GM19455 (cell line): Measurements from ENCODE around the gene DNASE1L2.

Experiments used
- ATAC-seq: cut with Tn5 transposase; IDR thresholded peaks from one replicate; pipeline ENCODE4 v1.9.1; 2021; ENCODE audit not compliant: unreplicated experiment

DNASE1L2 gene

DNA sequence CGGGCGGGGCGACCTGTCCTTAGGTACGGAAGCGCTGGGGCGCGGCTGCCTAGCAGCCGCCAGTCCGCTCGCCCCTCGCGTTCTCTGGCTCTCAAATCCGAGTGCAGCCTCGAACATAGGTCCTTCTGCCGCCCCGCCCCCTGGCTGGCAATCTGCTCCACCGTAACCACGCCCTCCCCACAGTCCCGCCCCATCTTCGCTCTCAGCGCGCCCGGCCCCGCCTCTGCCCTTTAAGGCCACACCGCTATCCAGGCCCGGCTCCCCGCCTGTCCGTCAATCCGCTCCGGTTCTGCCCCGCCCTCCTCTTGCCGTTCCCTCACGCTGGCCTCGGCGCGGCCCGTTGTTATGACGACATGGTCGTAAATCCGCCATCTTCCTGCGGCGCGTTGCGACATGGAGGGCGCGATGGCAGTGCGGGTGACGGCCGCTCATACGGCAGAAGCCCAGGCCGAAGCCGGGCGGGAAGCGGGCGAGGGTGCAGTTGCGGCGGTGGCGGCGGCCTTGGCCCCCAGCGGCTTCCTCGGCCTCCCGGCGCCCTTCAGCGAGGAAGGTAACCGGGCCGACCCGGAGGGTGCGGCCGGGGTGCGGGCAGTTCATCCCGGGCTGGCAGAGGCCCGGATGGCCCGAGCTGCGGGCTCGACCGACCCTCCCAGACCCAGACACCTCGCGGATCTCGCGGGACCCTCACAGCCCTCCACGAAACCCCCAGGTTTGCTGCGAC, 12.9 kb upstream of the DNASE1L2 start, which contains the start of gene E4F1:
E4F1 (plus strand) TSS at position 371 of the 721 bp plus-strand sequence; CDS start at position 394, 23 bp downstream.
- ATAC-seq: peak; percentile 86

DNA sequence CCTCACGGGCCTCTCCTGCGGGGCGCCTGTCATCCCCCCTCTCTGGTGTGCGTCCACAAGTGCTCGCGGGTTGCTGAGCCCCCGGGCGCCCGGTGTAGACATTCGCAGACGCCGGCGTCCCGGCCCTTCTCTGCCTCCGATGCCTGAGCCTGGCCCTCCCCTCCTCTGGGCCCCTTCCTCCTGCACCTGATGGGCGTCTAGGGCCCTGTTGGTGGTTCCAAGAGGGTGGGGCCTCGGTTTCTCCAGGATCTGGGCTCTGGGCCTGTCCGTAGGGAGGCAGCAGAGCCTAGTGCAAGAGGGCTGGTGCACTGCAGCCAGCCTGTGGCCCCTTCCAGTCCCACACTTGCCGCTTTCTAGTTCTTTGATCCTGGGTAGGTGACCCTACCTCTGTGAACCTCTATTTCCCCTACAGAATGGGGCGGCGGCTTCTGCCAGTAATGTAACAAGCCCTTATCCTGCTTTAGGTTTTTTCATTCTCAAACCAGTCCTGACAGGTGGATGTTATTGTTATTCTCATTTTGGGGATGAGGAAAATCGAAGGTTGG, 12.2 kb upstream of the DNASE1L2 start:
- peak; percentile 27 for ATAC-seq

GRCh38 chr16:2226245-2226793, 9.9 kb upstream of the DNASE1L2 start:
- ATAC-seq: no peak

DNA sequence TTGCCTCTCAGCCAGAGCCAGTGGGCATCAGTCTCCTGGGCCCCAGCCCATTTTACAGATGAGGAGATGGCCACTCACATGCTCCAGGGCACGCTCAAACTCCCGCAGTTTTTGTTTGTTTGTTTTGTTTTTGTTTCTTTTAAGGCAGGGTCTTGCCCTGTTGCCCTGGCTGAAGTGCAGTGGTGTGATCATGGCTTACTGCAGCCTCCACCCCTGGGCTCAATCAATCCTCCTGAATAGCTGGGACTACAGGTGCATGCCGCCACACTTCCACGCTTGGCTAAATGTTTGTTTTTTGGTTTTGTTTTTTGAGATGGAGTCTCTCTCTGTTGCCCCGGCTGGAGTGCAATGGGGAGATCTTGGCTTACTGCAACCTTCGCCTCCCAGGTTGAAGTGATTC, 9.3 kb upstream of the DNASE1L2 start:
- ATAC-seq: no peak

DNA sequence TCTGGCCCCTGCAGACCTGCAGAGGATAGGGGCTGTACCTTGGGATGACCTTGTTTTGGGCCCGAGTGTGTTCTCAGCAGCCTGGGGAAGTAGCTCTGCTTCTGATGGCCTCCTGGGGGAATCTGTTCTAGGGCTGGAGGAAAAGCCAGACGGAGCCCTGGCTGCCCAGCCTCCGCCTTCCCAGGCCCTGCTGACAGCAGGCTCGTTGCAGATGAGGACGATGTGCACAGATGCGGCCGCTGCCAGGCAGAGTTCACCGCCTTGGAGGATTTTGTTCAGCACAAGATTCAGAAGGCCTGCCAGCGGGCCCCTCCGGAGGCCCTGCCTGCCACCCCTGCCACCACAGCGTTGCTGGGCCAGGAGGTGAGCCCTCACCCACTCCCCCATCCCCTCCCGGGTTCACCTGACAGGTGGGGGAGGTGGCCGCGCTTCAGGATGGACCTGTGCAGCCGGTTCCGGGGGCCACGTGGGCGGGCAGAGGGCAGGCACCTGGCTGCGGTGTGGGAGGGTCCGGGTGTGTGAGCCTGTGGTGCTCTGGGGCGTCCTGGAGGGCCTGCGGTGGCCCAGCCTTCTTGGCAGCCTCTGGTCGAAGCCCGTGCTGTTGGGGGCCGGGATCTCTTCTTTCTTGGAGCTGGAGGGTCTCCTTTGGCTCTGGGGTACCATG, 8.0 kb upstream of the DNASE1L2 start:
- no peak for ATAC-seq

- no peak for ATAC-seq
These were observed 7.2 kb upstream of the DNASE1L2 start for GRCh38 chr16:2229091-2229490.

- no peak for ATAC-seq
These were observed 6.5 kb upstream of the DNASE1L2 start for GRCh38 chr16:2229632-2230250.

GRCh38 chr16:2230376-2230775, 5.9 kb upstream of the DNASE1L2 start:
- ATAC-seq: no peak

- no peak for ATAC-seq
These were observed 5.0 kb upstream of the DNASE1L2 start for GRCh38 chr16:2231016-2231931.

- ATAC-seq: no peak
These were observed 3.9 kb upstream of the DNASE1L2 start for GRCh38 chr16:2232094-2232990.

DNA sequence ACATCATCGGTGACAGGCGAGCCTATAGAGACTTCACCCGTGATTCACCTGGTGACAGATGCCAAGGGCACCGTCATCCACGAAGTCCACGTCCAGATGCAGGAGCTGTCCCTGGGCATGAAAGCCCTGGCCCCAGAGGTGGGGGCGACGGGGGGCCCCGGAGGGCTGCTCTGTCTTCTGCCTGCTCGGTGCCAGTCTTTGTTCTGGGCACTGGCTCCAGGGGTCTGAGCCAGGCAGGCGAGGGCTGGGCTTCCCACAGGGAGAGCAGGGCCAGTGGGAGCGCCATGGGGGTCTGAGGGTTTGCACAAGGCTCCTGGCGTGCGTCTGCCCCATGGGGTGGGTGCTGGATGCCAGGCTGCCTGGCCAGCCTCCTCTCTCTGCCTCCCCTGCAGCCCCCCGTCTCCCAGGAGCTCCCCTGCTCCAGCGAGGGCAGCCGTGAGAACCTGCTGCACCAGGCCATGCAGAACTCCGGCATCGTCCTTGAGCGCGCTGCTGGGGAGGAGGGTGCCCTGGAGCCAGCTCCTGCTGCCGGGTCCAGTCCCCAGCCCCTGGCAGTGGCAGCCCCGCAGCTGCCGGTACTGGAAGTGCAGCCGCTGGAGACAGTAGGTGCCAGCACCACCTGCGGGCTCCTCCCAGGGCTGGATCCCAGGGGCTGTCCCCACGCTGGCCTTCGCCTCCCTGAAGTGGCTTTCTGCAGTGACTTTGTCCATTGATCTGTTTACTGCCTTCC, 3.0 kb upstream of the DNASE1L2 start:
- ATAC-seq: no peak

DNA sequence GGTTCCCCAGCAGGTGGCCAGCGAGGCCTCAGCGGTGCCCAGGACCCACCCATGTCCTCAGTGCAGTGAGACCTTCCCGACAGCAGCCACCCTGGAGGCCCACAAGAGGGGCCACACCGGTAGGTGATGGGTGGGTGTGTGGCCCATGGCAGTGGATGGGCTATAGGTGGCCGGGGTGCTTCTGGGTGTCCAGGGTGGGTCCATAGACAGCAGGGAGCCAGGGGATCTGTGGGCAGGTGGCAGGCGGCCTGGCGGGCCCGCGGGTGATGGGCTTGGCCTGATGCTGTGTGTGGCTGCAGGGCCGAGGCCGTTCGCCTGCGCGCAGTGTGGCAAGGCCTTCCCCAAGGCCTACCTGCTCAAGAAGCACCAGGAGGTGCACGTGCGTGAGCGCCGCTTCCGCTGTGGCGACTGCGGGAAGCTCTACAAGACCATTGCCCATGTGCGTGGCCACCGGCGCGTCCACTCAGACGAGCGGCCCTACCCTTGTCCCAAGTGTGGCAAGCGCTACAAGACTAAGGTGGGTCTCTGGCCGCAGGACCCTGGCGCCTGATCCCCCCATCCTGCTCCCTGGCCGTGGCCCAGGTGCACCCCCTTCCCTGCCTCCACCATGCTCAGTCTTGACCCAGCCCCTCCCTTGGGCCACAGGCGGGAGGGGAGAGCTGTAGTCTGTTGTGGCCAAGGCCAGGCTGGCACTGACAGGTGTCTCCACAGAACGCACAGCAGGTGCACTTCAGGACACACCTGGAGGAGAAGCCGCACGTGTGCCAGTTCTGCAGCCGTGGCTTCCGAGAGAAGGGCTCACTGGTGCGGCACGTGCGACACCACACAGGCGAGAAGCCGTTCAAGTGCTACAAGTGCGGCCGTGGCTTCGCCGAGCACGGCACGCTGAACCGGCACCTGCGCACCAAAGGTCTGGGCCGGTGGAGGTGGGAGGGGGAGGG, 2.1 kb upstream of the DNASE1L2 start:
- ATAC-seq: no peak

DNA sequence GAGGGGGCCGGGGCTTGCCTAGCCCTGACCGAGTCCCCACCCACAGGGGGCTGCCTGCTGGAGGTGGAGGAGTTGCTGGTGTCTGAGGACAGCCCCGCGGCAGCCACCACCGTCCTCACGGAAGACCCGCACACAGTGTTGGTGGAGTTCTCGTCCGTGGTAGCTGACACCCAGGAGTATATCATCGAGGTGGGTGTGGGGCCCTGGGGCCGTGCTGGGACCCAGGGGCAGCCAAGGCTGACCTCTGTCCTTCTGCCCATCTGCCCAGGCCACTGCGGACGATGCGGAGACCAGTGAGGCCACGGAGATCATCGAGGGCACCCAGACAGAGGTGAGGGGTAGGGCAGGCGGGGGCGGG, 1.5 kb upstream of the DNASE1L2 start:
- no peak for ATAC-seq

GRCh38 chr16:2235234-2235651, 1.0 kb upstream of the DNASE1L2 start:
- ATAC-seq: no peak

DNA sequence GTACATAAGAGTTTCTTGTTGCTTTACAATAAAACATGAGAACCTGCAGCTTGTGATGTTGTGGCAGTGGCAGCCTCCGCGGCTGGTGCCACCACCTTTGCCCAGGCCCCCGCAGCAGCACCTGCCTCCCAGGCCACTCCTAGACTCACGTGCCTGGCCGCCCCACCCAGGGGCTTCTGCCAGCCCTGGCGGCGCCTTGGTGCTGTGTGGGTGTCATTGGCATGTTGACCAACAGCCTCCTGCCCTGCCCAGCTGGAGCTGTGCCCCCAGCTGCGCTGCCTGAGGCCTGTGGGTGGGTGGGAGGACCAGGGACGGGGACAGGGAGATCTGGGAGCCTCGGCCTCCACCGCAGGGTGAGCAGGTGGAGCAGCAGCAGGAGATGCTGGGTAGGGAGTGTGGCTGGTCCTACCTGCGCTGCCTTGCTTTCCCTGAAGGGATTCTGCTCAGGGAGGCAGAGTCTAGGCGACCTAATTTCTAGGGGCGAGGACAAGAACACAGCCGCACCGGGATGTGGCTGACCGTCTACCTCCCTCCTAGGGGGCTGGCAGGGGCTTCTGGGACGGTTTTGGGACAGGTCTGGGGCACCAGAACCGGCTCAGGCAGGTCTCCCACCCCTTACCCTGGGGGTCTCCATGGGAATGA, 428 bp upstream of the DNASE1L2 start:
- ATAC-seq: no peak

DNA sequence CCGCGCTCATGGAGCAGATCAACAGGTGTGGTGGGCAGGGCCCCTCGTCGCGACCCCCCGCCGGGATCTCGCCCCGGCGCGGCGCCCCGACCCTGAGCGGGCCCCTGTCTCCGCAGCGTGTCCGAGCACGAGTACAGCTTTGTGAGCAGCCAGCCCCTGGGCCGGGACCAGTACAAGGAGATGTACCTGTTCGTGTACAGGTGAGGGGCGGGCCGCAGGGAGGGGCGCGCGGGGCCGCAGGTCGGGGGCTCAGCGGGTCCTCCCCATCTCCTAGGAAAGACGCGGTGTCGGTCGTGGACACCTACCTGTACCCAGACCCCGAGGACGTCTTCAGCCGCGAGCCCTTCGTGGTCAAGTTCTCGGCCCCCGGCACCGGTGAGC, 848 bp downstream of the DNASE1L2 start:
- no peak for ATAC-seq

GRCh38 chr16:2237493-2238149, 1.4 kb downstream of the DNASE1L2 start:
- no peak for ATAC-seq
